GM21576 (cell line): ENCODE measurements around the gene TMEM179.
"Not testable (repeated sequence)": the region's sequence is repeated elsewhere in the genome, so short reads cannot be mapped to it uniquely, and the experiment has no call there.

Source experiments
- ATAC-seq: cut with Tn5 transposase; IDR thresholded peaks from one replicate; pipeline ENCODE4 v1.9.1; 2021; ENCODE audit warnings: mild to moderate bottlenecking, moderate library complexity; ENCODE audit not compliant: unreplicated experiment

The TMEM179 gene

GRCh38 chr14:104638190-104638589 lies 33.6 kb upstream of the TMEM179 start:
- no peak for ATAC-seq

GRCh38 chr14:104637546-104638003 lies 33.0 kb upstream of the TMEM179 start:
- ATAC-seq = no peak

- not testable (repeated sequence) for ATAC-seq
Observed at GRCh38 chr14:104636846-104637545, 32.4 kb upstream of the TMEM179 start.

- ATAC-seq = no peak
Observed at GRCh38 chr14:104636131-104636530, 31.6 kb upstream of the TMEM179 start.

- ATAC-seq = no peak
Observed at GRCh38 chr14:104635717-104636116, 31.1 kb upstream of the TMEM179 start.

GRCh38 chr14:104634886-104635570 lies 30.5 kb upstream of the TMEM179 start:
- ATAC-seq = no peak

GRCh38 chr14:104634138-104634760 lies 29.7 kb upstream of the TMEM179 start:
- no peak for ATAC-seq

GRCh38 chr14:104633276-104634137 lies 28.9 kb upstream of the TMEM179 start:
- no peak for ATAC-seq

- ATAC-seq = no peak
Observed at GRCh38 chr14:104632781-104633180, 28.2 kb upstream of the TMEM179 start.

- no peak for ATAC-seq
Observed at GRCh38 chr14:104624939-104625338, 20.4 kb upstream of the TMEM179 start.

GRCh38 chr14:104614126-104614812 lies 9.7 kb upstream of the TMEM179 start:
- no peak for ATAC-seq

- no peak for ATAC-seq
Observed at GRCh38 chr14:104611881-104612280, 7.3 kb upstream of the TMEM179 start.

GRCh38 chr14:104610749-104611310 lies 6.3 kb upstream of the TMEM179 start:
- ATAC-seq = no peak

GRCh38 chr14:104609666-104610065 lies 5.1 kb upstream of the TMEM179 start:
- ATAC-seq = no peak

- ATAC-seq = no peak
Observed at GRCh38 chr14:104603711-104604401, 716 bp downstream of the TMEM179 start.

GRCh38 chr14:104602933-104603325 lies 1.6 kb downstream of the TMEM179 start:
- ATAC-seq = no peak

GRCh38 chr14:104602315-104602932 lies 2.1 kb downstream of the TMEM179 start:
- ATAC-seq = no peak

GRCh38 chr14:104601786-104602185 lies 2.8 kb downstream of the TMEM179 start:
- ATAC-seq = no peak

GRCh38 chr14:104600805-104601204 lies 3.8 kb downstream of the TMEM179 start:
- no peak for ATAC-seq
